Ishikawa (cell line): ENCODE results near the gene NLN.

Source experiments
- CEBPB ChIP-seq: IDR thresholded peaks from 2 replicates; pipeline ENCODE4 v1.6.1; 2012
- CREB1 ChIP-seq: IDR thresholded peaks from 2 replicates; pipeline ENCODE4 v1.6.1; 2012; ENCODE audit warnings: low read depth
- EGR1 ChIP-seq: IDR thresholded peaks from 2 replicates; pipeline ENCODE4 v1.6.1; 2012
- EP300 ChIP-seq: IDR thresholded peaks from 2 replicates; pipeline ENCODE4 v1.6.1; 2012; ENCODE audit warnings: borderline replicate concordance
- FOXM1 ChIP-seq: IDR thresholded peaks from 2 replicates; pipeline ENCODE4 v1.6.1; 2012; ENCODE audit warnings: low read depth, borderline replicate concordance
- NFIC ChIP-seq: IDR thresholded peaks from 2 replicates; pipeline ENCODE4 v1.6.1; 2012
- RAD21 ChIP-seq: IDR thresholded peaks from 2 replicates; pipeline ENCODE4 v1.6.1; 2012; ENCODE audit warnings: low read depth
- TAF1 ChIP-seq: IDR thresholded peaks from 2 replicates; pipeline ENCODE4 v1.6.1; 2012; ENCODE audit warnings: low read depth, mild to moderate bottlenecking
- TCF12 ChIP-seq: IDR thresholded peaks from 2 replicates; pipeline ENCODE4 v1.6.1; 2012; ENCODE audit warnings: low read depth
- TEAD4 ChIP-seq: IDR thresholded peaks from 2 replicates; pipeline ENCODE4 v1.6.1; 2012
- YY1 ChIP-seq: IDR thresholded peaks from 2 replicates; pipeline ENCODE4 v1.6.1; 2012; ENCODE audit warnings: low read depth
- ZBTB7A ChIP-seq: IDR thresholded peaks from 2 replicates; pipeline ENCODE4 v1.6.1; 2012; ENCODE audit warnings: low read depth
- TF ChIP-seq, protein P1 (sequence below): IDR thresholded peaks from 2 replicates; pipeline ENCODE4 v1.6.1; 2012; ENCODE audit warnings: low read depth, mild to moderate bottlenecking
- TF ChIP-seq, protein P2 (sequence below): IDR thresholded peaks from 2 replicates; pipeline ENCODE4 v1.6.1; 2012
- TF ChIP-seq, protein P3 (sequence below): IDR thresholded peaks from 2 replicates; pipeline ENCODE4 v1.6.1; 2012

NLN gene

DNA sequence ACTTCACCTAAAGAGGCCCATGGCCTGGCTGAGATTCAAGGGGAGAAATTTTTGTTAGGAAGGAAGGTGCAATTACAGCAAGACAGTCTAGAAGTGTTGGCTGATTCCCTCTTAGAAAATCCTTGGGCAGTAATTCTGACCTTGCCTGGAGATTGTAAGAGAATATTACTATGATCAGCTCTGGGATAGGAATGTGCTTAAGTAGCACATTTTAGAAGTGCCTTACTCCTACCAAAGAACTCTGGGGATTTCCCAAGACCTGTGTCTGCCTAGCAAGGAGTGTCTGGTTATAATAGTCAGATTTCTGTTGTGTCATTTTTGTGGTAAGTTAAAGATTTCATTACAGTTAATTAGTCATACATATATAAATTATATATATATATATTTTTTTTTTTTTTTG is 52.3 kb downstream of the NLN start:
- TF ChIP-seq TAF1 (no peak), NFIC (no peak), YY1 (no peak), ZBTB7A (no peak)

DNA sequence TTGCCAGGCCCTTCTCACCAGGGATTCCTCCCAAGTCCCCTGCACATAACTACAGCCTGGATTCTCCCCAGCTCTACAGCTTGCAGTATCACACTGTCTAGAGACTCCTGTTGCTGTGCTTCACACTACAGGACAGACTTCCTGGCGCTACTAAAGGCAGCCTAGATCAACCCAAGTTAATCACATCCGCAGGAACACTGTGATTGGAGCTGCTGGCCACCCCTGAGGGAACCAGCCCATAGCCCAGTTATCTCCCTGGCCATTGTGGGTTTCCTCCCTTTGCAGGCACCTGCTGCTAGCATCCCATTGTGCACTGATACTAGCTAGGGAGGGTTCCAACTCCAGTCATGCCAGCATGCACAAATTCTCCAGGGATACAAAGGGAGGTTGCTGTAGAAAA is 53.5 kb downstream of the NLN start:
- TF ChIP-seq CEBPB (no peak), NFIC (no peak), ZBTB7A (no peak), YY1 (no peak), RAD21 (no peak), EGR1 (no peak), TCF12 (no peak), FOXM1 (no peak), TEAD4 (no peak), CREB1 (no peak), TAF1 (no peak), EP300 (no peak)
- TF ChIP-seq, protein P1, sequence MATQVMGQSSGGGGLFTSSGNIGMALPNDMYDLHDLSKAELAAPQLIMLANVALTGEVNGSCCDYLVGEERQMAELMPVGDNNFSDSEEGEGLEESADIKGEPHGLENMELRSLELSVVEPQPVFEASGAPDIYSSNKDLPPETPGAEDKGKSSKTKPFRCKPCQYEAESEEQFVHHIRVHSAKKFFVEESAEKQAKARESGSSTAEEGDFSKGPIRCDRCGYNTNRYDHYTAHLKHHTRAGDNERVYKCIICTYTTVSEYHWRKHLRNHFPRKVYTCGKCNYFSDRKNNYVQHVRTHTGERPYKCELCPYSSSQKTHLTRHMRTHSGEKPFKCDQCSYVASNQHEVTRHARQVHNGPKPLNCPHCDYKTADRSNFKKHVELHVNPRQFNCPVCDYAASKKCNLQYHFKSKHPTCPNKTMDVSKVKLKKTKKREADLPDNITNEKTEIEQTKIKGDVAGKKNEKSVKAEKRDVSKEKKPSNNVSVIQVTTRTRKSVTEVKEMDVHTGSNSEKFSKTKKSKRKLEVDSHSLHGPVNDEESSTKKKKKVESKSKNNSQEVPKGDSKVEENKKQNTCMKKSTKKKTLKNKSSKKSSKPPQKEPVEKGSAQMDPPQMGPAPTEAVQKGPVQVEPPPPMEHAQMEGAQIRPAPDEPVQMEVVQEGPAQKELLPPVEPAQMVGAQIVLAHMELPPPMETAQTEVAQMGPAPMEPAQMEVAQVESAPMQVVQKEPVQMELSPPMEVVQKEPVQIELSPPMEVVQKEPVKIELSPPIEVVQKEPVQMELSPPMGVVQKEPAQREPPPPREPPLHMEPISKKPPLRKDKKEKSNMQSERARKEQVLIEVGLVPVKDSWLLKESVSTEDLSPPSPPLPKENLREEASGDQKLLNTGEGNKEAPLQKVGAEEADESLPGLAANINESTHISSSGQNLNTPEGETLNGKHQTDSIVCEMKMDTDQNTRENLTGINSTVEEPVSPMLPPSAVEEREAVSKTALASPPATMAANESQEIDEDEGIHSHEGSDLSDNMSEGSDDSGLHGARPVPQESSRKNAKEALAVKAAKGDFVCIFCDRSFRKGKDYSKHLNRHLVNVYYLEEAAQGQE, result no peak
- TF ChIP-seq, protein P2, sequence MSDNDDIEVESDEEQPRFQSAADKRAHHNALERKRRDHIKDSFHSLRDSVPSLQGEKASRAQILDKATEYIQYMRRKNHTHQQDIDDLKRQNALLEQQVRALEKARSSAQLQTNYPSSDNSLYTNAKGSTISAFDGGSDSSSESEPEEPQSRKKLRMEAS, result no peak
- TF ChIP-seq, protein P3, sequence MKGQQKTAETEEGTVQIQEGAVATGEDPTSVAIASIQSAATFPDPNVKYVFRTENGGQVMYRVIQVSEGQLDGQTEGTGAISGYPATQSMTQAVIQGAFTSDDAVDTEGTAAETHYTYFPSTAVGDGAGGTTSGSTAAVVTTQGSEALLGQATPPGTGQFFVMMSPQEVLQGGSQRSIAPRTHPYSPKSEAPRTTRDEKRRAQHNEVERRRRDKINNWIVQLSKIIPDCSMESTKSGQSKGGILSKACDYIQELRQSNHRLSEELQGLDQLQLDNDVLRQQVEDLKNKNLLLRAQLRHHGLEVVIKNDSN, result no peak

DNA sequence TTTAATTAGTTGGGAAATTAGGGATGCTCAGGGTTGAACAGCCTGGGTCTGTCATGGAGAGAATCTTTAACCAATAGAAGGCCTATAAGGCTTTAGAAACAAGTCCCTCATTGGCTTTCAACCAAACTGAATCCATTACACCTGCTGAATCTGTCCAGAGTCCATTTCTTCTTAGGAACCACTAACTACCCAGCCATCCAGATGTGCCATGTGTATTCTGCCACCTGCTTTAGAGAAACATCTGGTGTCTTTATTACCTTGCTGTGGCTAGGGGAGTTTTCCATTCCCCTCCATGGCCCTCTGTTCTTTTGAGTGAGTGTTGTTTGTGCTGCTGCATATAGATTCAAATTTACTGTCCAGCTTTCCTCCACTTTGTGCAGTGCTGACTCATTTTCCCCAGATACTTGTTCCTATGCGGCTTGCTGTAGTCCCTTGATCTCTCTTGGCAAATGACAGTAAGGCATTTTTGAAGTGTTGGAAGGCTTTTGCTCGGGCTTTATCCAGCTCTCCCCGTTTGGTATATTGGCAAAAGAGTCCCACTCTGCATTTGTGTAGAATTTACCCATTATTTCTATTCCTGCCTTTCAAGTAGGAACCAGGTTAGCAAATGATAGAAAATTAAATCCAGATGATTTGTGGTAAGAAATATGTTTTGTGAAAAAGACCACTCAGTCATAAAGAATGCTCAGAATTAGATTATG is 54.6 kb downstream of the NLN start:
- TF ChIP-seq ZBTB7A (no peak), TCF12 (no peak), FOXM1 (no peak), EGR1 (no peak), NFIC (no peak)
- TF ChIP-seq, protein P3, result no peak
- TF ChIP-seq, protein P2, result no peak

DNA sequence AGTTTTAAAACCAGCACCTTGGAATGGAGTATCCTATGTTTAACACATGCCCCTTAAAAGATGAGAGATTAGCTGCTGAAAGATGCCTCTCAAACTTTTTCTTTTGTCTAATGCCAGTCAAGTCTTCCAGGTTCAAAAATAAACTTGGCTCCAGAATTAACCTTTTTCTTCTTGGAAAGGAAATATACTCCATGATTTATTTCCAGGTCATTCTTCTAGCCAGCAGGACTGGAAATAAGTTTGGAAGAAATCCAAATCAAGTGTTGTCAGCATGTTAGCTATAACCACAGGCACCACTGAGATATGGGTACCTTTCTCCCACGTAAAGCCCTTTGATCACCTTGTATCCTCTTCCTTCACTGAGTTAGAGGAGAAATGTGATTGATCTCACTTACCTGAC is 56.1 kb downstream of the NLN start:
- TF ChIP-seq YY1 (no peak), NFIC (peak; percentile 50; the same call in 1 of the 2 replicates)

DNA sequence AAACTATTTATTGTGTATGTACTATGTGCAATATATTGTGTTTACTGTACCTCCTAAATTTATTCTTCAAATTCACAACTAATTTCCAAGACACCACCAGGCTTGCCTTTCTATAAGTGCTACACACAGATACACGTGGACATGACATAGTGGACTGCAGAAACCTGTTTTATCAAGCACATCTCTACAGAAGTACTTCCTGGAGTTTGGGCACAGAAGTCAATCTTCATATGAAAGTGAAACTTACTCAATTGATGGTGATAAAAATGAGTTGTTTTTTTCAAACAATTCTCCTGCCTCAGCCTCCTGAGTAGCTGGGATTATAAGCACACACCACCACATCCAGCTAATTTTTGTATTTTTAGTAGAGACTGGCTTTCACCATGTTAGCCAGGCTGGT is 57.6 kb downstream of the NLN start:
- TF ChIP-seq TEAD4, result no peak

DNA sequence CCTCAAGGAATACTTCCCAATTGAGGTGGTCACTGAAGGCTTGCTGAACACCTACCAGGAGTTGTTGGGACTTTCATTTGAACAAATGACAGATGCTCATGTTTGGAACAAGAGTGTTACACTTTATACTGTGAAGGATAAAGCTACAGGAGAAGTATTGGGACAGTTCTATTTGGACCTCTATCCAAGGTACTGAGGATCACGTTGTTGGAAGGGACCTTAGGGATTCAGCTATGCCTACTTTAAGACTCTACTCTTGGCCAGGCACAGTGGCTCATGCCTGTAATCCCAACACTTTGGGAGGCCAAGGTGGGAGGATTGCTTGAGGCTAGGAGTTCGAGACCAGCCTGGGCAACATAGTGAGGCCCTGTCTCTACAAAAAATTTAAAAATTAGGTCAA is 66.3 kb downstream of the NLN start:
- TF ChIP-seq, protein P1, result peak; percentile 63; the same call in 1 of the 2 replicates

DNA sequence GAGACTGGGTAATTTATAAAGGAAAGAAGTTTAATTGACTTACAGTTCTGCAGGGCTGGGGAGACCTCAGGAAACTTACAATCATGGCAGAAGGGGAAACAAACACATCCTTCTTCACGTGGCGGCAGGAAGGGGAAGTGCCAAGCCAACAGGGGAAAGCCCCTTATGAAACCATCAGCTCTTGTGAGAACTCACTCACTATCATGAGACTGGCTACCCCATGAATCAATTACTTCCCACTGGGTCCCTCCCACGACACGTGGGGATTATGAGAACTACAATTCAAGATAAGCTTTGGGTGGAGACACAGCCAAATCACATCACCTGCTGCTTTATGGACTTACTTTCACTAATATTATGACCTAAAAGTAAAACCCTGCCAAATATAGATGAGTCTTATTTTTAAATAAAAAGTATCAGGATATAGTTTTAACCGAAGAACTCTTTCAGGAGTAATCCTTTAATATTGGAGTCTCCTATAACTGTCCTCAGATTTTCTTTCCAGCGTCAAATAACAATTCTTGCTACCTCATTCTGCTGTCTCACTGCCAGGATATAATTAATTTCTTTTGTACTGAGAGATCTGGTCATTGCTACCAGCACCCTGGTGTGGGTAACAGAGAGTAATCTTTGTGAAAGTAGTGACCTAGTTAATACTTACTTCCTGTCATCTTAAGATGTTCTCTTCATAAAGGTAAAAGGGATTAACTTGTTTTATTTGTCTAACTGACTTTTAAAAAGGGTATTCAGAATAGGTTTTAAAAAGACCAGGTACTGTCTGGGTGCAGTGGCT is 68.6 kb downstream of the NLN start:
- TF ChIP-seq, protein P2, result no peak
- TF ChIP-seq, protein P1, result no peak
- TF ChIP-seq RAD21, result no peak
- TF ChIP-seq EGR1, result no peak
- no peak for TF ChIP-seq TAF1
- no peak for TF ChIP-seq EP300
- no peak for TF ChIP-seq CREB1
- no peak for TF ChIP-seq ZBTB7A
- no peak for TF ChIP-seq YY1
- no peak for TF ChIP-seq FOXM1
- no peak for TF ChIP-seq TEAD4
- TF ChIP-seq, protein P3, result no peak
